ENCODE measurements around the gene NR1D2.
A peak's percentile ranks its signal among the peaks of the same experiment; 100 is the strongest.

Gene NR1D2

DNA sequence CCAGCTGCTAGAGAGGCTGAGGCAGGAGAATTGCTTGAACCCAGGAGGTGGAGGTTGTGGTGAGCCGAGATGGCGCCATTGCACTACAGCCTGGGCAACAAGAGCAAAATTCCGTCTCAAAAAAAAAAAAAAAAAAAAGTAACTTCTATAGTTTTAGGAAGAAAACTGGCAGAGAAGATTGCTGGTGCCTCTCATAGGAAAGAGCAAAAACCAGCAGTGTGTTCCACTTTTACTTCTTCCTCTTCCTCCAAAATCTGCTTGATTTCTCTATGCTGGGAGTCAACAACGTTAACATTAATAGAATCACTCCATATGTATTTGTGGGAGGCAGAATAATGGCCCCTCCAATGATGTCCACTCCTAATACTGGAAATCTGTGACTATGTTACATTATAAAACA, 12.5 kb upstream of the NR1D2 start:
- DNase-seq: no peak

DNA sequence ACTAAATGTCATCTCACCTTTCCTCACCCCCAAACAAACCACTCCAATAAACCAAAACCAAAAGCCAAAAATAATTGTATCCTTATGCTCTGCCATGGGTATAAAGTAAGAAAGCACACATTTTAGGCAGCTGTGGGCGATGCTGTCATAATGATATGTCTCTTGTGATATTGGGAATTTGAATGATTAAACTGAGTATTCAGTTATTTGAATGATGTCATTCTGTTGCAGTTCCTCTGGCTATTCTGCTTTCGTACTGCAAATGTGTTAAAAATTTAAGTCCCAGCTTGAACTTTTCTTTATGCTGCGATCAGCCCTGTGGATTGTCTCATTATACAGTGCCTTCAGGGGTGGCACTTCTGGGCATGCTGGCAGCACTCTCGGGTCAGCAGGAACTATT, 10.8 kb upstream of the NR1D2 start:
- DNase-seq: no peak

DNA sequence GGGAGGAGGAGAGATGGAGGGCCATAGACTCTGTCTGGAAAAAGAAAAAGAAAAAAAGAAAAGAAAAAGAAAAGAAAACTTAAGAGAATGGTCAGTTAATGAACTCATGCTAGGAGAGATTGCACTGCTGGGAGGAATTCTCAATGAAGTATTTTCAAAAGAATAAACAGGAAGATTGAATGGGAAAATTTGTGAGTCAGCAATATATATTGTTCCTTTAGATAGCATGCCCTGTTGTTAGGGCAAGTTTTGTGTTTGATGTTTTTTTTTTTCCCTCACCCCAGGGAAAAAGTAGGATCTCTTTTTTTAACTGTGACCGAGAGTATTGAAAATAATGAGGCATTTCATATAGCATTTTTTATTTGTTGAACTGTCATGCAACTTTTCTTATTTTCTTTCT, 7.8 kb upstream of the NR1D2 start:
- no peak for DNase-seq

DNA sequence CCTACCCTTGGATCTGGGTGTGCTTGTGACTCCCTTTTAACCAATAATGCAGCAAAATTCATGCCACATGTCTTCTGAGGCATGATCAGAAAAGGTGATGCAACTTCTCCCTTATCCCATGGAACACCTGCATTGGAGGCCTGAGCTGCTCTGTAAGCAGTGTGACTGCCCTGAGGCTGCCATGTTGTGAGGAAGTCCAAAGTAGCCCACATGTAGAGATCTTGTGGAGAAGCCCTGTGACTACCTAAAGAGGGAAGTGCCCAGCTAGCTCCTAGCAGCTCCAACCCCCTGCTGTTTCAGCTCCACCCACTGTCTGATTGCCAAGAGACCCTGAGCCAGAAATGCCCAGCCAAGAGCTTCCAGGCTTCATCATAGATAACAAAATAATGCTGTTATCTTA, 6.4 kb upstream of the NR1D2 start:
- no peak for DNase-seq

DNA sequence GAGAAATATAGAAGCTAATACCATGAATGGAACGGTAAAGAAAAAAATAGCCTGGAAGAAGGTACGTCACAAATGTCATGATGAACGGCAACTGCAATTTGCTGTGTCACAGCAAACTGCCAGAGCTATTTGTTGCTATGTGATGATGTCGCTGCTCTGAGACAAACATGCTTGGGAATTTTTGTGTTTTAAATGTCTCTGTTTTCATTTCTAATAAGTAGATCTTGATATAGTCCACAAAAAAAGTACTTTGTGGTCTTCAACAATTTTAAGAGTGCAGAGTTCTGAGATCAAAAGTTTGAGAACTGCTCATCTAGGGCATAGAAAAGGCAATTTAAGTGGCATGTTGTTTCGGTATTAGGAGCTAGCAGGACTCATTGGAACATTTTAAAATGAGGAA, 4.3 kb upstream of the NR1D2 start:
- no peak for DNase-seq

DNA sequence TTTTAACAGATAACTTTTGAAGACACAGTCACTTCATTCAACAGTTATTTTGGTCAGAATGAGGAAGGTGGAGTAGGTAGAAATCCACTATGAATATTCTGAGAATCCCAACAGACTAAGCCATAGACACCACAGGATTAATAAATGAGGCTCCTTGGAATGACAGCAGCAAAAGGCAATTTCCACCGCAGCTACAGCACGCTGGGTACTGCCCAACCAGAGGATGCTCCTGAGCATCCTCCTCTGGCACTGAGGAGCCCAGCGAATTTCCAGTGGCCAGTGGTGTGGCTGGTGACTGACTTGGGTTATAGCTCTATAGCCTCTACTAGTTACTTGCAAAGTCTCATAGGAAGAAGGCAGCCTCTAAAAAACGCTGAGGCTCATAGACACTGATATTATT, 3.6 kb upstream of the NR1D2 start:
- DNase-seq: no peak

DNA sequence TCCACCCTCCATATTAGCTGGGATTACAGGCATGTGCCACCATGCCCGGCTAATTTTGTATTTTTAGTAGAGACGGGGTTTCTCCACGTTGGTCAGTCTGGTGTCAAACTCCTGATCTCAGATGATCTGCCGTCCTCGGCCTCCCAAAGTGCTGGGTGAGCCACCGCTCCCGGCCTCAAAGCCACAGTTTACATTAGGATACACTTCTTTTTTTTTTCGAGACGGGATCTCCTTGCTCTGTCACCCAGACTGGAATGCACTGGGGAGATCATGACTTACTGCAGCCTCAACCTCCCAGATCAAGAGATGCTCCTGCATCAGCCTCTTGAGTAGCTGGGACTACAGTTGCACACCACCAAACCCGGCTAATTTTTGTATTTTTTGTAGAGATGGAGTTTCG, 2.5 kb upstream of the NR1D2 start:
- DNase-seq: no peak

DNA sequence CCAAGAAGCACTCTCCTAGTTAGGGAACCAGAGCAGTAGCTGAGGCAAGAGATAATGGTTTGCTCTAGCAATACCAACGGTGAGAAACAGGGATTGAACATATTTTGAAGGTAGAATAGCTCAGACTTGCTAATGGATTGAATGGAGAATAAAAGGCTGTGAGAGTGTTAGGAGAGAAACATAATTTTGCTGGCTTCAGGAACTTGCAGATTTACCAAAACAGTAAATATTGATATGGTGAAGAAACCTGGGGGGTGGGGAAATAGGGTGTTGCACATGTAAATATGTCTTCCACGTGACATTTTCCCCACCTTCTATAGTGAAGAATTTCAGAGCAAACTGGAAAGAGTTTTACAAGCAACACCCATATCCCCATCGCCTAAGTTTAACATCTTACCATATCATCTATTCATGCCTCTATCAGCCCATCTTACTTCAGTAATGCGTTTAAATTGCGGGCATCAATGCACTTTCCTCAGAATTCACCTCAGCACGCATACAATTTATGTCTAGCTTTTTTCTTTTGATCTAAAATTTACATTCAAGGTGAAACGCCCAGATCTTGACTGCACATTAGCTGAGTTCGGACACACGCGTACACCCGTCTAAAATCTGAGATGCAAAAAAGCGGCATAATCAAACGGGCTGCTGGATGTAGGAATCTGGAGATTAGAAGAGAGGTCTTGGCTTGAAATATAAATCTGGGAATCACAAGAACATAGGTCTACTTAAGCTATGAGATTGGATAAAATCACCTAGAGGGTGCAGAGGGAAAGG, 891 bp upstream of the NR1D2 start:
- DNase-seq: peak; percentile 70

DNA sequence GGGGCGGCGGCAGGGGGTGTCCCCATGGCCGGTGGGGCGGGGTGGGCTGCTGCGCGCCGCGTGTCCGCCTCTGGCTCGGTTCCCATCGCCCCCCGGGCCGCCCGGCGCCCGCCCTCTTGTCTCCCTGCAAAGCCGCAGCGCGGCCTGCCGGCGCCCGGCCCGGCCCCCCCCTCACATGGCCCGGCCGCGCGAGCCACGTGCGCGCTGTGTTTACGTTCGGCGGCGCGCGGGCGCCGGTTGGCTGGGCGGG, 502 bp downstream of the NR1D2 start:
- no peak for DNase-seq

DNA sequence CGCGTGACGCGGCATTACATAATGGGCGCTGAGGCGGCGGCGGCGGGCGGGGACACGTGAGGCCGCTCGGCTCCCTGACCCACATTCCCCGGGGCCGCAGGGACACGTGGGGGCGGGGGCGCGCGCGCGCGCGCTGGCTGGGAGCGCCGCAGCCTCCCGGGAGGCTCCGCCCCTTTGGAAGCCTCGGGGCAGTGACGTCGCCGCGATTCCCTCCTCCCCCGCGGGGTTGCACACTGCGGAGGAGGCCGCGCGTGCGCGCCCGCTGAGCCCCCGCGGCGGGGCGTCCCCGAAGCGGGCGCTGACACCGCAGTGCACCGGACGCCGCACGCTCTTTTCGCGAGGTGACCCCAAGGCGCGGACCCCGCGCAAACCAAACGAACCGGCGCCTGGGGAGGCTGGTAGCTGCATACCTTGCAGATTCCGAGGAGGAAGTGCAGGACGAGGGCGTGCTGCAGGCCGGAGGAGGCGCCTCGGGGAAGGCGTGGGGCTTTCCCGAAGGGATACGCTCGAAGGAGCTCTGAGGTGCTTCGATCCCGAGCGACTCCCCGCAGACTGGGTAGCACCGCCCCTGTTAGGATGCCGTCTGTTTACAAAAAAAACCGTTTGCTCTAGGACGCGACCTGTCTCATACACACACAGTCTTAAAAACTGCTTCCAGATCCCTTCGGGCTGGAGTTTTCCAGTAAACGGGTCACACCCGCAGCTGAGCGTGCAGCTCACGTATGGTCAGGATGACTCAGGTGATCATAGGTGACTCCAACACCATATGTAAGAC, 1.0 kb downstream of the NR1D2 start:
- peak; percentile 98 for DNase-seq

DNA sequence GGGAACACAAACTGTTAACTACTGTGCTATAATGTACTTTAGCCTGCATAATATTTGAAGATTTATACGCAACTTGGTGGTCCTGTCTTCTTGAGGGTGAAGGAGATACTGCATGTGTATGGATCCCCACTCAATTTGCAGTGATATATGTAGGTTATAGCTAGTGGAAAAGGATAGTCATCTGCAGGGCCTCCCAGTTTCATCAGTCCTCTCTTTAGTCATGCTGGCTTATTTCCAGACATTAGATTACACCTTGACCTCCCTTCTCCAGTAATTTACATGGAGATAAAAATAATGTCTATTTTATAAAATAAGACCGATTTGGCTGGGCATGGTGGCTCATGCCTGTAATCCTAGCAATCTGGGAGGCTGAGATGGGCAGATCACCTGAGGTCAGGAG, 3.7 kb downstream of the NR1D2 start:
- no peak for DNase-seq

DNA sequence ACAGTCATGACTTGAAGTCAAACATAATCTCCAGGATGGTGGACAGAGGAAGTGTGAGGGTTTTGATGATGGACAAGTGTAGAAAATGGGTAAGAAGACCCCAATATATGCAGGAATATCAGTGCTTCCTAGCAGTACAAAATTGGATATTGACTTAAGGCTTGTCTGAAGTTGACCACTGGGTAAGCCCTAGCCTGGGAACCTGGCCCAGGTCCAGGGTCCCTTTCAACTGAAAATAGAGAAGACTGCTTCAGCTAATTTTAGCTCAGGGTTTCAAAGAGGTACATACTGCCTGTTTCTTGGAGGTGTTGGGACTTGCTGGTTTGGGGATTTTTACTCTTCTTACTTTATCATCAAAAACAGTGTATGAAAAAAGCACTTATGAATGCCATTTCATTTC, 4.7 kb downstream of the NR1D2 start:
- DNase-seq: no peak

DNA sequence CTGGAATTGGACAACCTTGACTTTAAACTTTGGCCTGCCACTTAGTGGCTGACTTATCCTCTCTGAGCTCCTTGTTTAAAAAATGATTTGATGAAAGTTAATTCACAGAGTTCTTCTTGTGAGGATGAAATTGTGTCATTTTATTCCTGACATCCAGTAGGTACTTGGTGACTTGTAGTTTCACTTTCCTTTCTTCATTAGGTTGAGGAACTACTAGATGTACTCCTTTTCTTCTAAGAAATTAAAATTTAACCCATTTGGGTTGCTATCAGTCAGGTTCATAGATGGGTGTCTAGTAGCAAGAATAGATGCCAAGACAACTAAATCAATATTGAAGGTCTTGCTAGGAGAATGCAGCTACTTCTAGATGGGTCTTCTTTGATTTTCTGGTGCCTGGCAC, 5.2 kb downstream of the NR1D2 start:
- no peak for DNase-seq

DNA sequence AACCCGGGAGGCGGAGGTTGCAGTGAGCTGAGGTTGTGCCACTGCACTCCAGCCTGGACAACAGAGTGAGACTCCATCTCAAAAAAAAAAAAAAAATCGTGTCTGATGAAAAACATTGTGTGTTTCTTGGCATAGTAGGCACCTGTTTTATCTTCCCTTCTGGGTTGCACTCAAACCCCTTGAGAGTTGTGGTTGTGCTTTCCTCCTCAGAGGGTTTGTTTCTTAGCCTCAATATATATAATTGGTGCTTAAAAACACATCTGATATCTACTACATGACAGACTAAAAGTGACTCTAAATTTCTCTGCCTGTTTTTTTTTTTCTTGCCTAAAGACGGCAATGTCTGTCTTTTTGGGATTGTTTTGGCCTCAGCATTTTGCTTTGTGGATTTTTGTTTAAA, 7.6 kb downstream of the NR1D2 start:
- no peak for DNase-seq

DNA sequence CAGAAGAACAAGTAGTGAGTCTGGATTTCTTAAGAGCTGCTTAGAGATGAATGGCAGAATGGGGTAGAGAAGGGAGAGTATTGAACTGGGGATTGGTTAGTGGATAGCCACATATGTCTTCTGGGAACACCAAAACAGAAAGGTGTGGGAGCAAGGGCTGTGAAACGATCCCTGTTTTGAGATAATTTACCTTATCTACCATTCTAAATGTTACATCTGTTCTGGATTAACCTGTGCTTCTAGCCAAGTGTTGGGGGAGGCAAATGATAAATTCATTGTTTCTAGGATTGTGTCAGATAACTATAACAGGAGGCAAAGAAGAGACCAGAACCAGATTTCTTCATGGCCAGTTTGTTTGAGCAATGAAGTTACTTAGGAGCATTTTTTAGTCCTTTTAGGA, 8.4 kb downstream of the NR1D2 start:
- DNase-seq: no peak

DNA sequence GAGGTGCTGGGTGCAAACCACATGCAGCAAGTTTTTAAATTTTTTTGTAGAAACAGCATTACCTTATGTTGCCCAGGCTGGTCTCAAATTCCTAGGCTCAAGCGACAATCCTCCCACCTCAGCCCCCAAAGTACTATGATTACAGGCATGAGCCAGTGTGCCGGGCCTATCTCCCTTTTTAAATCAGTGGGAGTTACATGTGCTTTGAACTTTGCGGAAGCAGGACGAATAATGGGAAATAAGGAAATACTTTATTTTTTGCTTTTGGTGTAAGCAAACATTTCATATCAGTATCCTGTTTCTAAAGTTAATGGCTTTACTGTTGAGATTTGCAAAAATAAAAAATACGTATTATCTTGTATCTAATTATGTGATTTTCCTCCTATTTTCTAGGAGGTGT, 9.1 kb downstream of the NR1D2 start:
- DNase-seq: no peak

DNA sequence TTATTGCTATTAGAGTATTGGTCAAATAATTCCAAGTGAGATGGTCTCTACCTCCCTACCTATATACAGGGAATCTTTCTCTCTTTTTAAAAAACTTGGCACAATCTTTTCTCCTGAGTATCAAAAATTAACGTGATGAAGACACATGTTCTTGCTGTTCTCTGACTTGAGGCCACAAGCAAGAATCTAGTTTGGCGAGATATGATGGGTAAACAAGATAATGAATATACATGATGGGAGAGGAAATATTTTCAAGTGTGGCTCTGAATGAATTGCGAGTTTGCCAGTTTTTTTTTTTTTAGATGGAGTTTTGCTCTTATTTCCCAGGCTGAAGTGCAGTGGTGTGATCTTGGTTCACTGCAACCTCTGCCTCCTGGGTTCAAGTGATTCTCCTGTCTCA, 11.6 kb downstream of the NR1D2 start:
- DNase-seq: no peak

DNA sequence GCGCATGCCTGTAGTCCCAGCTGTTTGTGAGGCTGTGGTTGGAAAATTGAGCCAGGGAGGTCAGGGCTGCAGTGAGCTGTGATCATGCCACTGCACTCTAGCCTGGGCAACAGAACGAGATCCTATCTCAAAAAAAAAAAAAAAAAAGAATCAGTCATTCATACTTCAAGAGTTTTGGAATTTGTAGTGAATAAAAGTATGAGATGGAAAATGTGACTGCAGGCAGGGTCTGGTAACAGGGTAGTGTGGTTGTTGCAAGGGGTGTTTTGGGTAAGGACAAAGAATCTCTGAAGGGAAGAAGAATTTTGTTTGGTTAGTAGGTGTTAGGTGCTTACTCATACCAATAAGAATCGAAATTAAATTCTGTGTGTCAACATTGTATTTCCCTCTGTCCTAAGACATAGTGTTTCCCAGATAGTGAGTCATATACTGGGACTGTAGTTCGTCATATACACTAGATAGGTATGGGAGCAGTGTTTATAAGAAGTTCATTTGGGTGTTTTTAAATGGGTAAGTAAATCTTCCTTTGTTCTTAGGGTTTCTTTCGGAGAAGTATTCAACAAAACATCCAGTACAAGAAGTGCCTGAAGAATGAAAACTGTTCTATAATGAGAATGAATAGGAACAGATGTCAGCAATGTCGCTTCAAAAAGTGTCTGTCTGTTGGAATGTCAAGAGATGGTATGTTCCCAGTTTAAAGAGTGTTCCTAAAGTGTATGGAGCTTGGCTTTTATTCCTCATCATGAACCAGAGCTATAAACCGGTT, 14.2 kb downstream of the NR1D2 start:
- DNase-seq: no peak

DNA sequence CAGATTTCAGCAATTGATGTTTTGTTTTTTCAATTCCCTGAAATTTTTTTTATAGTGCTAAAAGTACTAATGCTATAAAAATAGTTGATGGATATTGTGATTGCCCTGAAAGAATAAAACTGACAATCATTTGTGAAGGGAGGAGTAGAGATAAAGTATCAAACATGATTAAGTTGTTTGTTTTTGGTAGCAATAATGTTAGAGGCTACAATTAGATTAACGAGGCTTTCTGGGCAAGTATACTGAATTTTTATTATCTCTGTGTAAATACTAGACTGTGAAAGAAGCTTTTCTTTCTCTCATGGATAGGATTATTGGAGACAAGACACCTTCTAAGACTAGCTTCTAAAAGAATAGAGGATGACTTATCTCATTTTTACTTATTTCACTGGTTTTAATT, 15.6 kb downstream of the NR1D2 start:
- DNase-seq: no peak

DNA sequence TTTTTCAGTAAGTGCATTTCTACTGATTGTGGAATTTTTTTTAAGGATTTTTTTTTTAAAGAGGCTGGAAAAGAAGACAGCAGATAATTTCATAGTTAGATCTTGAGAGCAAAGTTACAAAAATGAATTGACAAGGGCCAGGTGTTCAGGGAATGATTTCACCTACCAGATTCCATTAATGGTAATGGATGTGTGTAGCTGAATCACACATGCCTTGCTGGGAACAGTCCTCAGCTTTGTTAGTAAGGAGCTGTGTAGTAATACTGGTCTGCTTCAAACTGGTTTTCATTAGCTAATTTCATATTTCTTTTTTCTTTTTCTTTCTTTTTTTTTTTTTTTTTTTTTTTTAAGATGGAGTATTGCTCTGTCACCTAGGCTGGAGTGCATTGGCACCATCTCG, 16.0 kb downstream of the NR1D2 start:
- no peak for DNase-seq

DNA sequence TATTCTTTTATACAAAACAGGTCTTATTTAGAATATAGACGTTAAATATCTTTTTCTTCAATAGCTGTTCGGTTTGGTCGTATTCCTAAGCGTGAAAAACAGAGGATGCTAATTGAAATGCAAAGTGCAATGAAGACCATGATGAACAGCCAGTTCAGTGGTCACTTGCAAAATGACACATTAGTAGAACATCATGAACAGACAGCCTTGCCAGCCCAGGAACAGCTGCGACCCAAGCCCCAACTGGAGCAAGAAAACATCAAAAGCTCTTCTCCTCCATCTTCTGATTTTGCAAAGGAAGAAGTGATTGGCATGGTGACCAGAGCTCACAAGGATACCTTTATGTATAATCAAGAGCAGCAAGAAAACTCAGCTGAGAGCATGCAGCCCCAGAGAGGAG, 16.8 kb downstream of the NR1D2 start:
- no peak for DNase-seq

DNA sequence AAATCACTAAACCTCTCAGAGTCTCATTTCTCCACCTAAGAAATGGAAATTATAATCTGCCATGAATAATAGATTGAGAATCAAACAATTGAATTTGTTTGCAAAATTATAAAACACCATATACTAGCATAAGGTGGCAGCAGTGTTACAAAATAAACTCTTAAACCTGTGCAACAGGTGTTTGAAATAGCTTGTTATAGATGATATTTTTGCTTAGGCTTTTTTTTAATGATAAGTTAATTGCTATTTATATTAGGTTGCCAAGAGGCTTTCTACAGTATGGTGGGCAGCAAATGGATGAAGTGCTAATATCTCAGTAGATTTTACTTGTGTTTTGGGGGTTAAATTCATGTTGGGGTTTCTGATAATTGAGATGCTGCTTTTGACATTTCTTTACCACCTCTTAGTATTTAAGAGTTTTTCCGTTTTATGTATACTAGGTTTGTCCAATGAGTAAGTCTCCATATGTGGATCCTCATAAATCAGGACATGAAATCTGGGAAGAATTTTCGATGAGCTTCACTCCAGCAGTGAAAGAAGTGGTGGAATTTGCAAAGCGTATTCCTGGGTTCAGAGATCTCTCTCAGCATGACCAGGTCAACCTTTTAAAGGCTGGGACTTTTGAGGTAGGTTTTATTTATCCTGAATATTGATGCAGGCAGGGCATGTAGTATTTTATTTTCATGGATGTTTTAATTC, 19.6 kb downstream of the NR1D2 start:
- DNase-seq: no peak

DNA sequence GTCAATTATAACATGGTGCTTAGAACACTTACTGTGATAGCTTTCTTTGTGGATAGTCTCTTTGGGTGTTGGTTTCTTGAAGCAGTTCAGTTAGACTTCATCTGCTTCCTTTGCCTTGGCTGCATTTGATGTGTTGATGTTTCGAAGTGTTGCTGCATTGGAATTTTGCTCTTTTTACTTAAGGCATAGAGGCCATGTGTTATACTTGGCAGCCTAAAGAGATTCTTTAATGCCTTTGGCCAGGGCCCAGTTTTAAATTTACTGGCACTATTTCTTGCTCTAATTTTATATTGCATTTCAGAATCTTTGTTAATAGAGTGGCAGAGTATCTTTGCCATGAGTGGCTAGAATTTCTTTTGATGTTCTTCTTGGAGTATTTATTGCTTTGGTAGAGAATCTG, 21.2 kb downstream of the NR1D2 start:
- DNase-seq: peak; percentile 67

Data from eye (tissue), 1 donor.